Stimulated activated CD4-positive, alpha-beta T cell treated with anti-CD3 and anti-CD28 coated beads, TNF-alpha, amount 100 ng/mL, for 48 hours (primary cell): ENCODE measurements around the gene PTCH1.

ENCODE experiments used
- DNase-seq, 3 donors: peaks; one replicate each; pipeline ENCODE4 v3.0.0-alpha.2; 2020; ENCODE audit warnings: low read depth in 3 of 3

Gene PTCH1

GRCh38 chr9:95516734-95517558, at the start of gene PTCH1:
PTCH1 (minus strand) TSS chr9:95516971.
- no peak for DNase-seq

GRCh38 chr9:95565982-95566381, 49.2 kb upstream of the PTCH1 start:
- DNase-seq, result no peak

- no peak for DNase-seq
These were observed 45.1 kb upstream of the PTCH1 start for GRCh38 chr9:95561913-95562312.

- no peak for DNase-seq
These were observed 40.4 kb upstream of the PTCH1 start for GRCh38 chr9:95557142-95557541.

- no peak for DNase-seq
These were observed 39.8 kb upstream of the PTCH1 start for GRCh38 chr9:95556521-95556920.

DNA sequence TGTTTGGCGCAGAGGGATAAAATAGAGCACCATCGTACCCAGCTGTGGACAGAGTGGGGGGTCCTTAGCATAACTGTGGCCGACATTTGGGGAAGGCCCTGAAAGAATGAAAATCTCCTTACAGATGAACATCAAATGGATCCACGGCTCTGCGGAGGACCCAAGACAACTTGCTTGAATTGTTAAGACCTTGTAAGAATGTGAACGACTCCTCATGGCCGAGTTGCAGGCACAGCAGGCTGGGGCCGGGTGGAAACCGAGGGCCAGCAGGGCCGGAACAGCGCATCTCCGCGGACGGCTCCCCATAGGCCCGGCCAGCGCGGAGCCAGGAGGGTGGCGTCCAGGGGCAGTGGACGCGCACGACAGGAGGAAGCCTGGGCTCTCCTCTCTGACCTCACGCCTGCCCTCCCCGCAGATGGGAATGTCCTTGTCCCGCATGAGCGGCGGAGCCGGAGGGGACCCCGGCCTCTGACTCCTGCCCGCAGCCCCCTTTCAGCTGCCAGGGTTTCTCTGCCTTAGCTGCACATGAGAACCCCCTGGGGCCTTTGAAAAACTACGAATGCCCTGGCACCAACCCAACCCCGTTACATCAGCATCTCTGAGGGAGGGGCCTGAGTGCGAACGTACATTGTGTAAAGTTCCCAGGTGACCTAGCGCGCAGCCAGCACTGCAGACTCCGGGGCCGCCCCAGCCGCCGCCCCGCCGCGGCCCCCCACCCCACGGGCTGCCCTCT, 36.2 kb upstream of the PTCH1 start:
- DNase-seq, result peak in 1 of 3 donors; percentile 26

- no peak for DNase-seq
These were observed 35.5 kb upstream of the PTCH1 start for GRCh38 chr9:95552255-95552654.

DNA sequence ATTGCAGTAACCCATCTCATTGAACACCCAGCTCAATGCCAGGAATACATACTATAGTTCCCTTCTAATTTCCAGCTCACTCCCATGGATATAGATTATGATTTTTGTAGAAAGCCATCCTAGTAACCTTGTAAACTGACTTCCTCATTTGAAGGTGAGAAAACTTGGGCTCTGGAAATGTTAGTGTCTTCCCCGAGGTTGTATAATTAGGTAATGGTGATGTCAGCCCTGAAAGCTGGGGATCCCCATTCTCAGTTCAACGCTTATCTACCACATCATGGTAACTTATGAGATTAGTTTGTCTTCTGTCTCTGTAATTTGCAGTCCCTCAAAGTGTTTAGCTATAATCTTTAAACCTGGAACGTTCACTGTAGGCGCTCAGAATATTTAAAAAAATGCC, 34.6 kb upstream of the PTCH1 start:
- DNase-seq, result no peak

GRCh38 chr9:95545831-95546567, 29.2 kb upstream of the PTCH1 start:
- no peak for DNase-seq

GRCh38 chr9:95533996-95534680, 17.4 kb upstream of the PTCH1 start:
- no peak for DNase-seq

DNA sequence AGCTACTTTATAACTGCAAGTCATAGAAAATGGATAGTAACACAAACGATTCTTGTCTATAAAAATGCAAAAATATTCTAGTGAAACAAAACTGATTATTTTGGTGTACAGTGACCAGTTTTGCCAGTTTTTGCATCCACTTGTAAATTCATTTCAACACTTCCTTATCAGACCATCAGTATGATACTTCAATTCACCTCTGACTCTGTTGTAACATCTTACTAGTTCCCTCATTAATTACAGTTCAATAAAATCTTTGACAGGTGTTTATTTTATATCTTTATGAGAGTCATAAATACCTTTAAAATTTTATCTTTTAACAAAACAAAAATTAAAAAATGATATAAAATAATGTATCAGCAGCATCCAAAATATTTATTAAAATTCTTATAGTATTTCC, 13.1 kb upstream of the PTCH1 start:
- no peak for DNase-seq

DNA sequence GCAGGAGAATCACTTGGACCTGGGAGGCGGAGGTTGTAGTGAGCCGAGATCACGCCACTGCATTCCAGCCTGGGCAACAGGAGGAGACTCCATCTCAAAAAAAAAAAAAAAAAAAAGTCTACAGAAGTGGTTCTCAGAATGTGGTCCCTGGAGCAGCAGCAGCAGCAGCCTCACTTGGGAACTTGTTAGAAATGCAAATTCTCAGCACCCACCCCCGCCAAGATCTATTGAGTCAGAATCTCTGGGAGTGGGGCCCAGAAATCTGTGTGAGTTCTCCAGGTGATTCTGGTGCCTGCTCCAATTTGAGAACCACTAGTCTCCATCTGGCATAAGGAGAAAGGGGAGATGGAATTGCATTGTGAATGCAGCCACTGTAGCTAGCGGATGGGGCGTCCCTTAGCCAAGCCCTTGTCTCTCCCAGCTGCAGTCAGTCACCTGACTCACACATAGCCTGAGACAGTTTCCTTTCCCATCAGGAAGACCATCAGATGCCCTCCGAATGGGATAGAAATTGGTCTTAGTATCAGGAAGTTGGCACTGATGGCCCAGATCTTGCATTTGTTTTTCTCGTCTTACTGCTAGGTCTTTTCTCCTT, 12.2 kb upstream of the PTCH1 start:
- DNase-seq, result no peak

DNA sequence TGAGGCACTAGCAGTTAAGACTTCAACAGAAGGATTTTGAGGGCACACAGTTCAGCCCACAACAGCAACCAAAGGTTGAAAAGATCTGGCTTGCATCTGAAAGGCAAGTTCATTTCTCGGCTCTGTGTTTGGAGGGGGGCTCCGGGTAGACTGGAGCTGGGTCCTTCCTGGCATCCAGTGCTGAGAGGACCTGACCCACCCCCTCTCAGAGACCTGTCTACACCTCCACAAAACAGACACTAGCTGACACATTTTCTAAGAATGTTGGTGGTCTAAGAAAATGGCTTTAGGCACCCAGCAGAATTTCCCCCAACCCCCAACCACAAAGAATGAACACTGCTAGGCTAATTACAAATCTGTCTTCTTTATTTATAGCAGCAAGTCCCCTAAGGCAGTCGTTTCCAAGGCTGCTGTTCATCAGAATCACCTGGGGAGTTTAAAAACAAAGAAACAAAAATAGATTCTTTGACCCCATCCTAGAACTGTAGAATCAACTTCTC, 6.2 kb upstream of the PTCH1 start:
- no peak for DNase-seq

- DNase-seq, result no peak
These were observed 4.9 kb upstream of the PTCH1 start for GRCh38 chr9:95521699-95522098.

DNA sequence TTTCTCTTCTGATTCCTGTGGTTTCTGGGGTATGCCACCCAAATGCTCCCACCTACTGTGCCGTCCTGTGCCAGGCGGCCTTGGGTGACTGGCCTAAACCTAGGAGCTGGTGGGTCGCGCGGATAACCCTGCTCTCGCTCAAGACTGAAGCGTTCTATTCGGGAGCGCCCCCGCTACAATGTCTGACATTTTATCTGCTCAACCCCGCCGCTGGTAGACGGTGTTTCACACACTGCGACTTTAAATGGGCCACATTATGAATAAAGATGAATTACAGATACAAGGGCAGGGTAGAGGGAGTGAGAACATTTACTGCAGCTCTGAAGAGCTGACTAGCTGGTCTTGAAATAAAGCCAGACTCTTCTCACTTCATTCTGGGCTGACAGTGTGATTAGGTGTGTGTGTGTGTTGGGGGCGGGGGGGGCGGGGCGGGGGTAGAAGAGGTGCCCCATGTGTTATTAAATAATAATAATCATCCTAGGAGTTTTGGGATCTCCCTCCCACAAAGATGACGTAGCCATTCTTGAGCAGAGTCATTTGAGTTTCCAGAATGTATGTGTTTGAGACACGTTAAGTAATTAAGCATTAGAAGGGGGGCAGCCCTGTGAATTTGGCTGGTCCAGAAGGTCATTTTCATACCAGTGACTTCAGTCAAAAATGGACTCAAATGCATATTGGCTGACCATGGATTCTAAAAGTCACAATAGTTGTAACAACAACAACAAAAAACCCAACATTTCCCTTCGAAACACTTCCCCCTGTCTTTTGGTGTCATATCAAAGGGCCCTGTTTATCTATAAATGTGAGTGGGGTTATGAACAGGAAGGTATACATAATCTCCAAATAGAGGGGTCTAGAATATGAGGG, 1.0 kb upstream of the PTCH1 start:
- DNase-seq, result no peak

GRCh38 chr9:95516221-95516733, 494 bp downstream of the PTCH1 start:
- no peak for DNase-seq

DNA sequence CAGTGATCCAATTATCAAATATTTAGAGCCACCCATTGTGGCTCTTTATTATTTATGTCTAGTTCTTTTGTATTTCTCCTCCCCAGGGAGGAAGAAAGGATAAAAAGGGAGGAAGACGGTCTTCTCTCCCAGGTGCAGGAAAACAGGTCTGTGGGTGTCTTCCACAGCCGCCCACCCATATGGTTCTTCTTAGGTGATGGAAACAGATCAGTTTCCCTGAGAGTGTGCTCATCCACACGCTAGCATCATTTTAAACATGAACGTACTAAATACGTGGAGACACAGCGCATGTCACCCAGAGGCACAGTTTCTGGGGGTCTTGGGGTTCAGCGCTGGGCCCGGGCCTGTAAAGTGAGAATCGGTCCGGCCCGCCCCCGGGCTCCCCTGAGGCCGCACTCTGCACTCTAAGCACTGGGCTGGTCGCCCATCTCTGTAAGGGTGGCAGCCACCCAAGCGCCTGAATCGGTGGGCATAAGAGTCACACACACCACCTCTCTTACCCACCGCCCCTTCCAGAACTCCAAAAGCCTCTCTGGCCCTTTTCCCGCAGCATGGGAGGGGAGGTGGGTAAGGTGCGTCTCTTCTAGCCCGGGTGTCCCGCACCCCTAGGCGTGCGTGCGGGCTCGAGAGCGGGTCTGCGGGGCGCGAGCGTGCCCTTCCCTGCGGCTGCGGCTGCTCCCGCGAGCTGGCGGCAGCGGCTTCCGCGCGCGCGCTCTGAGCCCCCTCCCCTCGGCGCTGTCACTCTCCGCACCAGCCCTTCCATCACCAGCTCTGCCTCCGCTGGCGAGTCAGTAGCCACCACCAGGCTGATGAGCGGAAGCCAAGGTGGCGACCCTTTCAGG, 1.3 kb downstream of the PTCH1 start:
- DNase-seq, result peak in 1 of 3 donors; percentile 26

DNA sequence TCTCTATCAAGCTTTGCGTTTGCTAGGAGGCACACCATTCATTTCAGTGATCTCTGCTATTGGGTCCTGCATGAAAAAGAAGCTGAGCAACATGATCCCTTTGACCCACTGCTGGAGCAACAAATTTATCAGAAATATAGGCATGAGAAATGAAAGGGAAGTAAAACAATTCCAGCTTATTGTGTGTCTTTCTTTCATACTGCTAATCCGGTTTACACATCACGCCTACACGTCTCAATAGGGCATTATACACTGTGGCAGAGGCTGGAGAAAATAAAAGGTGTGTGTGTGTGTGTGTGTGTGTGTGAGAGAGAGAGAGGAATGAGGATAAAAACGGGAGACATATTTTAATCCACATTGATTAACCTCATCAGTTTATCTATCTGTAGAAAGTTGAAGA, 2.4 kb downstream of the PTCH1 start:
- no peak for DNase-seq

- DNase-seq, result no peak
These were observed 3.1 kb downstream of the PTCH1 start for GRCh38 chr9:95513711-95514110.
